CD14-positive monocyte (primary cell): ENCODE measurements around the gene CDC25C. TPM values are rescaled to one million over a fixed set of nuclear protein-coding genes. Genes with fewer than 3 reads are reported as not detected.

Source experiments
- DNase-seq, 3 donors: peaks; one replicate each; pipeline ENCODE4 v3.0.0-alpha.2; 2011 to 2022
- H2AFZ ChIP-seq: 2 replicates; pipeline ENCODE4 v1.6.0; 2012; ENCODE audit warnings: mild to moderate bottlenecking, low read depth, low read length, inconsistent platforms; ENCODE audit not compliant: insufficient read depth, poor library complexity, severe bottlenecking
- H3K27ac ChIP-seq, 2 donors: 1 replicate in 1 of 2; 2 replicates in 1 of 2; pipeline ENCODE4 v1.5.1; 2012 to 2013; ENCODE audit warnings: low read length in 2 of 2, control low read depth in 1 of 2, inconsistent platforms in 1 of 2, low read depth in 1 of 2, mild to moderate bottlenecking in 1 of 2
- H3K27me3 ChIP-seq, 2 donors: one replicate each; pipeline versions ENCODE4 v1.6.0 to v1.6.1; 2011 to 2013; ENCODE audit warnings: low read length in 2 of 2; ENCODE audit not compliant: control insufficient read depth in 2 of 2, insufficient read depth in 2 of 2
- H3K36me3 ChIP-seq, 2 donors: replicated peaks in 1 of 2; 1 replicate in 1 of 2; 2 replicates in 1 of 2; pipeline versions ENCODE4 v1.5.1 to v1.6.1; 2012 to 2013; ENCODE audit warnings: low read length in 2 of 2, control low read depth in 1 of 2, inconsistent platforms in 1 of 2, mild to moderate bottlenecking in 1 of 2; ENCODE audit not compliant: insufficient read depth in 2 of 2, control insufficient read depth in 1 of 2
- H3K4me1 ChIP-seq, 2 donors: 1 replicate in 1 of 2; 2 replicates in 1 of 2; pipeline versions ENCODE4 v1.5.1 to v1.6.1; 2012 to 2013; ENCODE audit warnings: low read length in 2 of 2, control low read depth in 1 of 2, inconsistent platforms in 1 of 2, mild to moderate bottlenecking in 1 of 2, moderate library complexity in 1 of 2; ENCODE audit not compliant: insufficient read depth in 2 of 2, control insufficient read depth in 1 of 2
- H3K4me2 ChIP-seq: replicated peaks from 2 replicates; pipeline ENCODE3; 2012; ENCODE audit warnings: low read length, moderate library complexity, mild to moderate bottlenecking; ENCODE audit not compliant: poor library complexity, severe bottlenecking; ENCODE audit errors: extremely low read depth
- H3K4me3 ChIP-seq, 3 experiments: fragments of 200-600 bp in 1 of 3; sonication (generic) in 1 of 3; replicated peaks in 1 of 3; 1 replicate in 2 of 3; 2 replicates in 1 of 3; pipeline ENCODE4 v1.5.1; 2011 to 2013; ENCODE audit warnings: low read length in 3 of 3, mild to moderate bottlenecking in 3 of 3, control low read depth in 2 of 3, low read depth in 2 of 3, inconsistent platforms in 1 of 3, moderate library complexity in 1 of 3
- H3K79me2 ChIP-seq: 2 replicates; pipeline ENCODE4 v1.6.0; 2012; ENCODE audit warnings: mild to moderate bottlenecking, control low read depth, inconsistent platforms, low read length, moderate library complexity; ENCODE audit not compliant: insufficient read depth
- H3K9ac ChIP-seq: 2 replicates; pipeline ENCODE4 v1.6.0; 2017; ENCODE audit warnings: low read length, mild to moderate bottlenecking; ENCODE audit not compliant: insufficient read depth, poor library complexity, severe bottlenecking
- H3K9me3 ChIP-seq, 2 donors: replicated peaks in 1 of 2; 1 replicate in 1 of 2; 2 replicates in 1 of 2; pipeline versions ENCODE4 v1.5.1 to v1.6.1; 2012 to 2013; ENCODE audit warnings: low read length in 2 of 2, control low read depth in 1 of 2; ENCODE audit not compliant: control insufficient read depth in 1 of 2, insufficient read depth in 1 of 2
- H4K20me1 ChIP-seq: 2 replicates; pipeline ENCODE4 v1.6.0; 2012; ENCODE audit warnings: mild to moderate bottlenecking, low read length, control low read depth, moderate library complexity; ENCODE audit not compliant: insufficient read depth
- H3K27ac Mint-ChIP-seq, 7 donors: one replicate each; pipeline ENCODE4 v1.8.0; 2020; ENCODE audit warnings: mild to moderate bottlenecking in 7 of 7, mixed read lengths in 7 of 7, moderate library complexity in 6 of 7, inconsistent platforms in 2 of 7
- H3K27me3 Mint-ChIP-seq, 3 donors: one replicate each; pipeline ENCODE4 v1.8.0; 2021 to 2022; ENCODE audit warnings: low read depth in 3 of 3, mild to moderate bottlenecking in 3 of 3, mixed read lengths in 3 of 3, moderate library complexity in 3 of 3, inconsistent platforms in 1 of 3
- H3K36me3 Mint-ChIP-seq, 2 donors: one replicate each; pipeline ENCODE4 v1.8.0; 2020; ENCODE audit warnings: mixed read lengths in 2 of 2, inconsistent platforms in 1 of 2, mild to moderate bottlenecking in 1 of 2
- H3K4me1 Mint-ChIP-seq: one replicate; pipeline ENCODE4 v1.8.0; 2020; ENCODE audit warnings: mild to moderate bottlenecking, mixed read lengths
- H3K4me3 Mint-ChIP-seq, 2 donors: one replicate each; pipeline ENCODE4 v1.8.0; 2020; ENCODE audit warnings: mild to moderate bottlenecking in 2 of 2, mixed read lengths in 2 of 2, moderate library complexity in 1 of 2
- H3K9me3 Mint-ChIP-seq, 7 donors: one replicate each; pipeline ENCODE4 v1.8.0; 2020 to 2022; ENCODE audit warnings: mixed read lengths in 7 of 7, mild to moderate bottlenecking in 6 of 7, moderate library complexity in 6 of 7, inconsistent platforms in 2 of 7
- WGBS: methylation state at CpG from one replicate; pipeline ENCODE4 v1.1.5; 2013; ENCODE audit warnings: missing lambda C conversion rate; ENCODE audit not compliant: insufficient coverage; 5-methylcytosine and 5-hydroxymethylcytosine counted together
- intact Hi-C, 2 donors: fragments of 100-400 bp; cut with micrococcal nuclease; formaldehyde crosslinking; loops; one replicate each; pipeline versions ENCODE4 v1.15.0 to v1.15.1; 2023
- polyA plus RNA-seq, 3 donors: library from polyadenylated mRNA; depleted of rRNA in 1 of 3; unstranded in 2 of 3; stranded (reverse) in 1 of 3; fragments of 300-500 nt in 2 of 3; fragments of >200 nt in 1 of 3; fragmentation: Illumina TruSeq in 2 of 3; gene quantifications; 1 replicate in 2 of 3; 2 replicates in 1 of 3; pipeline ENCODE4 v1.2.3, GENCODE V29; 2012 to 2021
- TF ChIP-seq, protein P1 (sequence below): fragments of 200-600 bp; IDR thresholded peaks from one replicate; pipeline ENCODE4 v1.8.0; 2022; ENCODE audit warnings: antibody characterized with exemption, mild to moderate bottlenecking

Gene CDC25C
- polyA plus RNA-seq, 3 donors: not detected

- H3K36me3 ChIP-seq: peaks cover 58 to 74% of the 10 kb centered on the region in 2 donors
- H3K9ac ChIP-seq: no peak overlapping the region
- peak overlapping the region in 2 of 7 donors; percentile 8 to 42 for H3K27ac Mint-ChIP-seq
- DNase-seq: no peak
- H3K4me3 Mint-ChIP-seq: no peak overlapping the region
- WGBS: over 99% methylated on average over 11 of the region's 14 CpGs
- peaks cover 11 to 14% of the 10 kb centered on the region in 2 donors for H3K4me1 ChIP-seq
- H3K79me2 ChIP-seq: peaks cover 19% of the 10 kb centered on the region
- H3K4me1 Mint-ChIP-seq: peaks cover 25% of the 10 kb centered on the region
- no peak overlapping the region for H3K4me3 ChIP-seq
- H3K9me3 Mint-ChIP-seq: peaks cover 0 to 8% (median 3%) of the 10 kb centered on the region in 7 donors
- TF ChIP-seq, protein P1, sequence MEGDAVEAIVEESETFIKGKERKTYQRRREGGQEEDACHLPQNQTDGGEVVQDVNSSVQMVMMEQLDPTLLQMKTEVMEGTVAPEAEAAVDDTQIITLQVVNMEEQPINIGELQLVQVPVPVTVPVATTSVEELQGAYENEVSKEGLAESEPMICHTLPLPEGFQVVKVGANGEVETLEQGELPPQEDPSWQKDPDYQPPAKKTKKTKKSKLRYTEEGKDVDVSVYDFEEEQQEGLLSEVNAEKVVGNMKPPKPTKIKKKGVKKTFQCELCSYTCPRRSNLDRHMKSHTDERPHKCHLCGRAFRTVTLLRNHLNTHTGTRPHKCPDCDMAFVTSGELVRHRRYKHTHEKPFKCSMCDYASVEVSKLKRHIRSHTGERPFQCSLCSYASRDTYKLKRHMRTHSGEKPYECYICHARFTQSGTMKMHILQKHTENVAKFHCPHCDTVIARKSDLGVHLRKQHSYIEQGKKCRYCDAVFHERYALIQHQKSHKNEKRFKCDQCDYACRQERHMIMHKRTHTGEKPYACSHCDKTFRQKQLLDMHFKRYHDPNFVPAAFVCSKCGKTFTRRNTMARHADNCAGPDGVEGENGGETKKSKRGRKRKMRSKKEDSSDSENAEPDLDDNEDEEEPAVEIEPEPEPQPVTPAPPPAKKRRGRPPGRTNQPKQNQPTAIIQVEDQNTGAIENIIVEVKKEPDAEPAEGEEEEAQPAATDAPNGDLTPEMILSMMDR: no peak
- no peaks in the 10 kb centered on the region for H3K27me3 ChIP-seq
- peaks cover 57 to 77% of the 10 kb centered on the region in 2 donors for H3K36me3 Mint-ChIP-seq
- H4K20me1 ChIP-seq: peaks cover 58% of the 10 kb centered on the region
- H3K9me3 ChIP-seq: peaks cover 0 to 2% of the 10 kb centered on the region in 2 donors
- H3K4me2 ChIP-seq: no peak overlapping the region
- no peak overlapping the region for H3K27ac ChIP-seq
- no peak overlapping the region for H2AFZ ChIP-seq
- intact Hi-C loops: no loop called here
- no peaks in the 10 kb centered on the region for H3K27me3 Mint-ChIP-seq
These were observed 15.3 kb upstream of the CDC25C start for GRCh38 chr5:138346889-138347288.

- H3K27ac ChIP-seq: no peak overlapping the region
- H3K4me1 Mint-ChIP-seq: peaks cover 30% of the 10 kb centered on the region
- H3K79me2 ChIP-seq: peaks cover 31% of the 10 kb centered on the region
- peaks cover 62 to 80% of the 10 kb centered on the region in 2 donors for H3K36me3 Mint-ChIP-seq
- WGBS: 96% methylated on average over 21 of the region's 32 CpGs
- TF ChIP-seq, protein P1: no peak
- no peak overlapping the region for H3K4me3 ChIP-seq
- no peak overlapping the region for H3K4me2 ChIP-seq
- peaks cover 69% of the 10 kb centered on the region for H4K20me1 ChIP-seq
- no peaks in the 10 kb centered on the region for H3K27me3 Mint-ChIP-seq
- peaks cover 0 to 3% (median 0%) of the 10 kb centered on the region in 7 donors for H3K9me3 Mint-ChIP-seq
- no peak overlapping the region for H3K9ac ChIP-seq
- no peaks in the 10 kb centered on the region for H3K27me3 ChIP-seq
- no peak for DNase-seq
- intact Hi-C loops: no loop called here
- no peak overlapping the region for H2AFZ ChIP-seq
- peaks cover 16 to 20% of the 10 kb centered on the region in 2 donors for H3K4me1 ChIP-seq
- no peak overlapping the region for H3K4me3 Mint-ChIP-seq
- H3K36me3 ChIP-seq: peaks cover 65 to 83% of the 10 kb centered on the region in 2 donors
- H3K9me3 ChIP-seq: no peaks in the 10 kb centered on the region
- H3K27ac Mint-ChIP-seq: peak overlapping the region in 2 of 7 donors; percentile 26 to 74
These were observed 13.5 kb upstream of the CDC25C start for GRCh38 chr5:138344887-138345622.
